ENCODE measurements around the gene GRM4.

The GRM4 gene

GRCh38 chr6:34143196-34143883 lies 2.5 kb downstream of the GRM4 start:
- H3K79me2 ChIP-seq (ENCODE audit: insufficient read depth, low read length): no peaks in the 10 kb centered on the region
- no peaks in the 10 kb centered on the region for H3K27me3 ChIP-seq (ENCODE audit: insufficient read depth, low read length, poor library complexity, severe bottlenecking)
- H3K9me2 ChIP-seq (replicated peaks; ENCODE audit: low read depth, low read length): no peaks in the 10 kb centered on the region
- no peak overlapping the region for H3K4me3 ChIP-seq (ENCODE audit: low read length, poor library complexity, severe bottlenecking)
- H3K9me3 ChIP-seq (ENCODE audit: insufficient read depth, low read depth, low read length): no peaks in the 10 kb centered on the region
- peaks cover 5% of the 10 kb centered on the region for H3K4me1 ChIP-seq (ENCODE audit: insufficient read depth, low read length, poor library complexity, severe bottlenecking)
- H2AFZ ChIP-seq (ENCODE audit: low read length): no peak overlapping the region
- no peaks in the 10 kb centered on the region for H4K20me1 ChIP-seq (ENCODE audit: insufficient read depth, low read length, poor library complexity, severe bottlenecking)
- TF ChIP-seq CTCF (conservative IDR thresholded peaks at IDR 0.05; ENCODE audit: low read length): no peak
- TF ChIP-seq EZH2phosphoT487 (IDR thresholded peaks at IDR 0.05; ENCODE audit: borderline replicate concordance): no peak
- H3F3A ChIP-seq (ENCODE audit: low read depth): no peaks in the 10 kb centered on the region
- no peak overlapping the region for H3K9ac ChIP-seq (ENCODE audit: low read depth, low read length, poor library complexity, severe bottlenecking)
- no peak overlapping the region for H3K4me2 ChIP-seq (ENCODE audit: low read depth, low read length, poor library complexity, severe bottlenecking)
- no peaks in the 10 kb centered on the region for H3K36me3 ChIP-seq (ENCODE audit: insufficient read depth, low read length)

GRCh38 chr6:34142061-34142998 lies 3.6 kb downstream of the GRM4 start:
- Histone ChIP-seq H3K4me2 (ENCODE audit: low read depth, low read length, poor library complexity, severe bottlenecking) (no peak overlapping the region), H3K9me2 (replicated peaks; ENCODE audit: low read depth, low read length) (no peaks in the 10 kb centered on the region), H2AFZ (ENCODE audit: low read length) (no peak overlapping the region), H4K20me1 (ENCODE audit: insufficient read depth, low read length, poor library complexity, severe bottlenecking) (no peaks in the 10 kb centered on the region), H3K9me3 (ENCODE audit: insufficient read depth, low read depth, low read length) (no peaks in the 10 kb centered on the region), H3K4me1 (ENCODE audit: insufficient read depth, low read length, poor library complexity, severe bottlenecking) (peaks cover 5% of the 10 kb centered on the region), H3K79me2 (ENCODE audit: insufficient read depth, low read length) (no peaks in the 10 kb centered on the region), H3K36me3 (ENCODE audit: insufficient read depth, low read length) (no peaks in the 10 kb centered on the region), H3K4me3 (ENCODE audit: low read length, poor library complexity, severe bottlenecking) (no peak overlapping the region), H3K9ac (ENCODE audit: low read depth, low read length, poor library complexity, severe bottlenecking) (no peak overlapping the region), H3F3A (ENCODE audit: low read depth) (no peaks in the 10 kb centered on the region), H3K27me3 (ENCODE audit: insufficient read depth, low read length, poor library complexity, severe bottlenecking) (no peaks in the 10 kb centered on the region)
- no peak for TF ChIP-seq EZH2phosphoT487 (IDR thresholded peaks at IDR 0.05; ENCODE audit: borderline replicate concordance)
- no peak for TF ChIP-seq CTCF (conservative IDR thresholded peaks at IDR 0.05; ENCODE audit: low read length)

- no peak for TF ChIP-seq CTCF (conservative IDR thresholded peaks at IDR 0.05; ENCODE audit: low read length)
- no peak for TF ChIP-seq EZH2phosphoT487 (IDR thresholded peaks at IDR 0.05; ENCODE audit: borderline replicate concordance)
- no peaks in the 10 kb centered on the region for H3K27me3 ChIP-seq (ENCODE audit: insufficient read depth, low read length, poor library complexity, severe bottlenecking)
- H3F3A ChIP-seq (ENCODE audit: low read depth): no peaks in the 10 kb centered on the region
- H3K9me3 ChIP-seq (ENCODE audit: insufficient read depth, low read depth, low read length): no peaks in the 10 kb centered on the region
- H3K4me2 ChIP-seq (ENCODE audit: low read depth, low read length, poor library complexity, severe bottlenecking): no peak overlapping the region
- no peaks in the 10 kb centered on the region for H3K4me1 ChIP-seq (ENCODE audit: insufficient read depth, low read length, poor library complexity, severe bottlenecking)
- H2AFZ ChIP-seq (ENCODE audit: low read length): no peak overlapping the region
- H4K20me1 ChIP-seq (ENCODE audit: insufficient read depth, low read length, poor library complexity, severe bottlenecking): no peaks in the 10 kb centered on the region
- H3K36me3 ChIP-seq (ENCODE audit: insufficient read depth, low read length): no peaks in the 10 kb centered on the region
- no peaks in the 10 kb centered on the region for H3K9me2 ChIP-seq (replicated peaks; ENCODE audit: low read depth, low read length)
- H3K9ac ChIP-seq (ENCODE audit: low read depth, low read length, poor library complexity, severe bottlenecking): no peak overlapping the region
- no peak overlapping the region for H3K4me3 ChIP-seq (ENCODE audit: low read length, poor library complexity, severe bottlenecking)
- H3K79me2 ChIP-seq (ENCODE audit: insufficient read depth, low read length): no peaks in the 10 kb centered on the region
Measured at GRCh38 chr6:34140075-34140474, 5.8 kb downstream of the GRM4 start.
